GOT3 (cell line): ENCODE measurements around the gene POU5F2.

Source experiments
- DNase-seq: peaks from one replicate; lab custom pipeline; 2025; ENCODE audit warnings: mixed read lengths; lab: John Stamatoyannopoulos, UW

Gene POU5F2

GRCh38 chr5:93741136-93741811 lies at the start of gene POU5F2:
Gene POU5F2 (minus strand): TSS chr5:93741600. CDS start chr5:93741563, 37 bp downstream.
- DNase-seq = no peak

- DNase-seq = no peak
These were observed 49.0 kb upstream of the POU5F2 start for GRCh38 chr5:93790401-93790800.

GRCh38 chr5:93789173-93790067 lies 48.0 kb upstream of the POU5F2 start:
- DNase-seq = no peak

- DNase-seq = no peak
These were observed 46.2 kb upstream of the POU5F2 start for GRCh38 chr5:93787598-93787997.

GRCh38 chr5:93785475-93785874 lies 44.1 kb upstream of the POU5F2 start:
- no peak for DNase-seq

- DNase-seq = no peak
These were observed 41.6 kb upstream of the POU5F2 start for GRCh38 chr5:93782978-93783377.

GRCh38 chr5:93777620-93778019 lies 36.2 kb upstream of the POU5F2 start:
- no peak for DNase-seq

GRCh38 chr5:93756372-93756771 lies 15.0 kb upstream of the POU5F2 start:
- no peak for DNase-seq

GRCh38 chr5:93755716-93756115 lies 14.3 kb upstream of the POU5F2 start:
- no peak for DNase-seq

GRCh38 chr5:93748875-93749397 lies 7.5 kb upstream of the POU5F2 start:
- no peak for DNase-seq

GRCh38 chr5:93746406-93747056 lies 5.1 kb upstream of the POU5F2 start:
- DNase-seq = no peak

GRCh38 chr5:93736284-93736683 lies 5.1 kb downstream of the POU5F2 start:
- no peak for DNase-seq

- DNase-seq = no peak
These were observed 6.0 kb downstream of the POU5F2 start for GRCh38 chr5:93735378-93735777.

GRCh38 chr5:93731987-93732386 lies 9.4 kb downstream of the POU5F2 start:
- no peak for DNase-seq

GRCh38 chr5:93726595-93726994 lies 14.8 kb downstream of the POU5F2 start:
- DNase-seq = no peak

GRCh38 chr5:93724791-93725190 lies 16.6 kb downstream of the POU5F2 start:
- no peak for DNase-seq

- DNase-seq = no peak
These were observed 17.7 kb downstream of the POU5F2 start for GRCh38 chr5:93723681-93724080.

GRCh38 chr5:93723005-93723404 lies 18.4 kb downstream of the POU5F2 start:
- no peak for DNase-seq

- DNase-seq = no peak
These were observed 18.8 kb downstream of the POU5F2 start for GRCh38 chr5:93722588-93722987.

GRCh38 chr5:93721511-93721910 lies 19.9 kb downstream of the POU5F2 start:
- no peak for DNase-seq

- no peak for DNase-seq
These were observed 20.3 kb downstream of the POU5F2 start for GRCh38 chr5:93721071-93721470.

- no peak for DNase-seq
These were observed 24.2 kb downstream of the POU5F2 start for GRCh38 chr5:93717162-93717561.

- DNase-seq = no peak
These were observed 24.9 kb downstream of the POU5F2 start for GRCh38 chr5:93716453-93716852.
